ENCODE results near the gene IL6. TPM values are rescaled to one million over a fixed set of nuclear protein-coding genes. Genes with fewer than 3 reads are reported as not detected.

IL6 gene
- polyA plus RNA-seq, 1 donor = not detected

Other genes starting within 250 kb of the IL6 start
- gene STEAP1B, start 227.0 kb upstream of the IL6 start, polyA plus RNA-seq (ENCODE audit: insufficient read length) = 1.6 TPM
- gene TOMM7, start 95.6 kb downstream of the IL6 start, polyA plus RNA-seq (ENCODE audit: insufficient read length) = 375 TPM

Measured in left kidney (tissue), 1 donor.